NCI-H2171 treated with DMSO at 0.1 percent for 48 hours (cell line): ENCODE results near the gene FNTB.

Source experiments
- DNase-seq: peaks from one replicate; lab custom pipeline; 2025; lab: John Stamatoyannopoulos, UW

FNTB gene

GRCh38 chr14:64979336-64980074 lies 7.2 kb upstream of the FNTB start:
- no peak for DNase-seq

DNA sequence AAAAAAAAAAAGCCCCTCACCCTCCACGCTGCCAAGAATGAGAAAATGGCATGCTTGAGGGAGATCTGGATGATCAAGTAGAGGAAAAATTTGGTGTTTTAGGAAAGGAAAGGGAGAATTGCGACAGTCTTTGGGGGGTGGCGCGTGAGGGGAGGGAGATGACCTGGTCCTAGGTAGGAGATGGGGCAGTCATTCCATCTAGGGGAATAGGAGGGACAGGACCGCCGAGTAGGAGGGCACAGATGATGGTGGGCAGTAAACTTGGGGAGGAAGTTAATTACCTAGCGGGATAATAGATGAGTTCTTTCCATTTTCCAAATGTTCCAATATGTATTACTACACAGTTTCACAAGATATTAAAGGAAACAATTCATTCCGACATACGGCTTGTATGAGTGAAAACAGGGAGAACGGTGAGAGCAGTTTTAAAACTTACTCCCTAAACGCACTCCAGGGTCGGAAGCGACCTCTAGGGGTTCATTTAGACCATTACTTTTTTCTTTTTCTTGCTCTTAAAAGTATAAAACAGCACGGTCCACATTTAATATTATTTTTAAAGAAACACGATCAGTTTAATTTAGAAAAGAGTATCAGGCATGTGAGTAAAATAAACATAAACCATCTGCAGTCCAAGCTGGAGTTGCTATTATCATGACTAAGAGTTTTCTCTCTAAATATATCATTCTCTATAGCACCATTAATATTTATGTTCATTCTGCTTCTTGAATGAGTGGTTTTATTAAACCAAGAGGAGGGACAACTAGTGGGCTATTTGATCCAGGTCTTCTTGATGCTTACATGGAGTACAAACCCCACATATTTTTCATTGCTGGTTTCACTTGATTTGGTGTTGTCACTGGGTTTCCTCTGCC lies 3.0 kb upstream of the FNTB start:
- DNase-seq: peak; percentile 76

GRCh38 chr14:64987438-64987767 lies 708 bp downstream of the FNTB start:
- DNase-seq: peak; percentile 81

GRCh38 chr14:64990296-64990695 lies 3.6 kb downstream of the FNTB start:
- DNase-seq: peak; percentile 64

DNA sequence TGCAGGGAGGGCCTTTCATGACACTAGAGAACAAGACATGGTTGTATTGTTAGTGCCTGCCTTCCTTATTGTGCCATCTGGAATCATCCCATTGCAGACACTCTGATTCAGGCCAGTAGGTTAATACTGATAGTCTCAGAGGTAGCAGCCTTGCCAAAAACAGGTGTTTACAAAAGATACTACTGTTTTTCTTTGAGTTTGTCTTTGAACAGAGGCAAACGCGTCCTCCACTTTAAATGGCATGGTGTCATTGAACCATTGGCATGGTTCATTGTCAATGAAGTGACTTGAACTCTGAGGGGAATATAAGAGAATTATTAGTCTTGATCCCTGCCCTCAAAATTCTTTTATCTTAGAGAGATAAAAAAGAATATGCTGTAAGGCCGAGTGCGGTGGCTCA lies 4.2 kb downstream of the FNTB start:
- peak; percentile 26 for DNase-seq

DNA sequence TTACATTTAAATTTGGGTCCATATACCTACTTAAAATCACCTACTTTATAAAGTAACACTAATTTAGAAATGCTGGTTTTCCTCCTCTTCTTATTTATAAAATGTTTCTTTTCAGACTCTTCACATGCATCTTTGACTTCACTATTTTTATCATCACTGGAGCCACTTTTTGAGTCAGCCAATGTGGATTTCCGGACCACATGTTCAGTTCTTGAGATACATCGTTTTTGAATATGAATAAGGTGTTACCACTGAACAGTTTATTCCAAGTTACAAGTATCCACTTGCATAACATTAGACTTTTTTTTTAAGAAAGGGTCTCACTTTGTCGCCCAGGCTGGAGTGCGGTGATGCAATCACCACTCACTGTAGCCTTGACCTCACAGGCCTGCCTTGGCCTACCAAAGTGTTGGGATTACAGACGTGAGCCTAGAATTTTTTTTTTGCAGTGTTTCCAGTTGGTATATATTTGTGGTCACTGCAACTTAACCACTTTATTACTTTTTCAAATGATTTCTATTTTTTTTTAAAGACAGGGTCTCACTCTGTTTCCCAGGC lies 5.7 kb downstream of the FNTB start:
- no peak for DNase-seq

- no peak for DNase-seq
Measured at GRCh38 chr14:64993266-64993930, 6.7 kb downstream of the FNTB start.

DNA sequence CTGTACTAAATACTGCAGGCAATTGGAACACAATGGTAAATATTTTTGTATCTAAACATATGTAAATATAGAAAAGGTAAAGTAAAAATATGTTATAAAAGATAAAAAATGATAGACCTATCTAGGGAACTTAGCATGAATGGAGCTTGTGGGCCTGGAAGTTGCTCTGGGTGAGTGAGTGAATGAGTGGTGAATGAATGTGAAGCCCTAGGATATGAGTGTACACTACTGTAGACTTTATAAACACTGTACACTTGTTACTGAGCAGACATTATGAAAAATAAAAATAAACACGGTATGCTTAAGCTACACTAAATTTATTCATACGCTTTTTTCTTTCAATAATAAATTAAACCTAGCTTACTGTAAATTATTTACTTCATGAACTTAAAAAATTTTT lies 7.8 kb downstream of the FNTB start:
- no peak for DNase-seq

DNA sequence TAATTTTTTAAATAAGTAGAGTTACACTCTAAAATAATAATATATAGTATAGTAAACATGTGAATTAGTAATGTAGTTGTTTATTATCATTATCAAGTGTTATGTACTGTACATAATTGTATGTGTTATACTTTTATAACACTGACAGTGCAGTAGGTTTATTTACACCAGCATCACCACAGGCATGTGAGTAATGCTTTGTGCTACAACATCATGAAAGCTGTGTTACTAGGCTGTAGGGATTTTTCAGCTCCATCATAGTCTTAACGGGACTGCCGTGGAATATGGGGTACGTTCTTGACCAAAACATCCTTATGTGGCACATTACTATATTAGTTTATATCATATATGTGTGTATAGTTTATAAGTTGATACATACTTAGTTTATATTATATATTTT lies 8.6 kb downstream of the FNTB start:
- DNase-seq: no peak

DNA sequence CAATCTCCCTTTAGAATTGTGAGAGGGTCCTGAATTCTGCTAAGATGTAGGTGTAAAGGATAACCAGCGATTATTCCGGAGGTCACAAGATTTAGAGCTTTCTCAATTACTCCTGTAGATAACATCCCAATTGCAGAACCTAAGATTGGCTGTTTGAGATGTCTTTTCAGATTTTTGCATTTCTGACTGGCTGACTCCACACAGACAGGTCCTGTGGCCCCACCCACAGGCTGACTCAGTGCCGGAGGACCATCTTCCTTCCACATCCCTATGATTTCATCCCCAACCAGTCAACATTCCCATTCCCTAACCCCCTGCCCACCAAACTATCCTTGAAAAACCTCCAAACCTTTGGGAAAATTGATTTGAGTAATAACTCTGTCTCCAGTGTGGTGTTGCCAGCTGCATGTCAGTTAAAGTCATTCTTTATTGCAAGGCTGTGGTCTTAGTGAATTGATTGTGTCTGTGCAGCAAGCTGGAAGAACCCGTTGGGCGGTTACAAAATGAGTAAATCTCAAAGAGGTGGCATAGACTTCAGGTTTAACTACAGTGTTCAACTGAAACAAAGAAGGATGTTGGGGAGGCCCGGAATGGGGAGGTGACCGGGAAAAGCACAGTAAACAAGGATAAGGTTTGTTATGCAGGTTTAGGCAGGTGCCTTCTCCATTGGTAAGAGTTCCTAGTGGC lies 10.6 kb downstream of the FNTB start:
- DNase-seq: no peak

DNA sequence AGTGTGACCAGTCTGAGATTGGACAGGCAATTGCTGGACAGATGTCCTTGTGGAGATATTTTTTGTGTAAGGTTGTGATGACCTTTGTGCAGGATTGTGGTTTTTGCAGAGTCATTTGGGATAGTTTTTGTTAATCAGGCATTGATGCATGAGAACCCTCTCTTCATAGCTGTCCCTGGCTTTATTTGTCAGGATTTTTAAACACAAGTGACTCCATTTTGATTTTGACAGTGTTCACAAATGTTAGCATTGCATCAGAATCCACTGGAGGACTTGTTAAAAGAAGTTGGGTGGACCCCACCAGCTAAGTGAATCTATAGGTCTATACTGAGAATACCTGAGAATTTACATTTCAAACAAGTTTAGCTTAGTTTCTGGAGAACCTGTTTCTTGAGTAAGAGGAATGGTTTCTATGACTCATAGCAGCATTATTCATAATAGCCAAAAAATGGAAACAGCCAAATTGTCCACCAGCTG lies 11.8 kb downstream of the FNTB start:
- DNase-seq: no peak

- DNase-seq: no peak
Measured at GRCh38 chr14:65000898-65001591, 14.3 kb downstream of the FNTB start.

GRCh38 chr14:65001723-65002122 lies 15.0 kb downstream of the FNTB start:
- DNase-seq: no peak

DNA sequence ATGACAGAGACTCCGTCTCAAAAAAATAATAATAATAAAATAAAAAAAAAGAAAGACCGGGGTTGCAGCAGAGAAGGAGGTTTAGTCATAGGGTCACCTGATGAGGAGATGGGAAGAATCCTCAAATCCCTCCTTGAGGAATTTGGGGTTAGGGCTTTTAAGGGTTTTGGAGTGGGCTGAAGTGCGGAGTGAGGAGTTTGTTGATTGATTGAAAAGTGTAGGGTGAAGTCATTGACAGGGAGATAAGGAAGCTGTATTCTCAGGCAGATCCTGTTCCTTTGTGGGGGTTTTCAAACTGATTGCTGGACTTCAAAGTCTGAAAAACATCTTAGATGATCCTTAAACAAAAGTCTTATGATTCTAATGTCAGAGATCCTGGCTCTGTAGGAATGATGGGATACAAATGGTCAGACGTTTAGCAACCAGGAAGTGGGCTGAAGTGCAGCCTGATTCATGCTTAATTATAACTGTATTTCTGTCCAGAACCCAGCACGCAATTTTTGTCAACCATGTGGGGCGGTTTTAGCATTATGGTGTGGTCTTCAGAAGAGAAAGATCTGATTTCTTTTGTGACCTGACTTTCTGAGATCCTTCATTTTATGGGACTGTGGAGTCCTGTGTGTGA lies 16.0 kb downstream of the FNTB start:
- DNase-seq: no peak

DNA sequence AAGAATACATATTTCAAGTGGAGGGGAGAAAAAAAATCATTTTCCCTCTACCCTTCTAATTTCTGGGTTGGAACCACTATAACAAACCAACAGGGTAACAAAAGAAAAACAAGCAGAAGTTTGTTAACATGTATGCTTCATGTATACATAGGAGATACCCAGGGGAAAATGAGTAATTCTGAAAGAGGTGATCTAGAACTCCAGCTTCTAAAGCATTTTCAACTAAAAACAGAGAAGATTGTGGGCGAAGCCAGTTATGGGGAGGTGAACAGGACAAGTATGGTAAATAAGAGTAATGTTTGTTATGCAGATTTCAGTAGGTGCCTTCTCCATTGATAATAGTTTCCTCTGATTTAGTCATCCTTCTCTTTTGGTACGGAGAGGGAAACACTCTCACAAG lies 16.7 kb downstream of the FNTB start:
- no peak for DNase-seq

- DNase-seq: peak; percentile 39
Measured at GRCh38 chr14:65006261-65006721, 19.6 kb downstream of the FNTB start.

DNA sequence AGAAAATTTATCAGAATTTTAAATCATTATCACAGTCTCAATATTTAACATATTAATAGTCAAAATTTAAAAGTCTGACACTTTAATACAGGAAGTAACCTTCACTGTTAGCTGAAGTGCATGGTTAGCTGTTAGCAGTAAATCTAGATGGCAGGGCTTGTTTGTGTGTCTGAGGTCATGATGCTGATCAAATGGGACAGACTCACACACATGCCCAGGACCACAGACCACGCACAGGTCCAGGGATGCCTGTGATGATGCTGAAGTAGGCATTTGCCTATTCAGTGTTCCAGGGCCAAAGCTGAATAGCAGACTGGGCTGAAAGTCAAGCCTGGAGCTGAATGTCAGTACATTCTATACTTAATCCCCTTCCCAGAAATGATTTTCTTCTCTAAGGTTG lies 20.5 kb downstream of the FNTB start:
- no peak for DNase-seq

GRCh38 chr14:65010211-65010931 lies 23.7 kb downstream of the FNTB start:
- DNase-seq: peak; percentile 28

DNA sequence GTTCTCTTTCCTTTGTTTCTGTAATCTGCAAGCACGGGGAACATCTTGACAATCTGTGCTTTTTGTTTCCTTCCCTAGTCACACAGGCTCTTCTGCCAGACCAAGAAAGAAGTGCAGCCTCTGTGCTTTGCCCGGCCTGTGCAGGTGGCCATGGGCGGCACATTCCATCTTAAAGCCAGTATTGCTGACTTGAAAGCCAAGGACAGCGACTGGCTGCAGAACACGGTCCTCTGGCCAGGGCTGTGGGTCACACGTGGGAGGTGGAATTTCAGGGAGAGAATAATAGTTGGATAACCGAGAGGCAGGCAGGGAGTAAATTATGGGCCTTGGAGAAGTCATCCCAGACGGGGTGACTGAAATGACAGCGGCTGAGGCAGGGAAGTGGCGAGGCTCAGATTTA lies 24.8 kb downstream of the FNTB start:
- DNase-seq: no peak

- DNase-seq: no peak
Measured at GRCh38 chr14:65012353-65012752, 25.7 kb downstream of the FNTB start.
